ENCODE data around the gene NECTIN2.

GRCh38 chr19:44810234-44811121 is 35.6 kb upstream of the NECTIN2 start:
- TF ChIP-seq CTCF (IDR thresholded peaks at IDR 0.05; ENCODE audit: insufficient read depth, low read depth, low read length) (no peak), EZH2 (IDR thresholded peaks at IDR 0.05; ENCODE audit: insufficient read depth, low read length) (no peak)

Measured in astrocyte (in vitro differentiated cells and primary cell).